GM12878 (cell line): ENCODE data around the gene DCAF7. TPM values are rescaled to one million over a fixed set of nuclear protein-coding genes. Genes with fewer than 3 reads are reported as not detected.

Experiments
- BRCA1 ChIP-seq: IDR thresholded peaks from 2 replicates; pipeline ENCODE4 v1.6.1; 2011; ENCODE audit warnings: low read depth, low read length, improper control_type of control experiment
- CBX5 ChIP-seq: sonication (generic); IDR thresholded peaks from 2 replicates; pipeline ENCODE4 v1.6.1; 2016; ENCODE audit warnings: low read depth, moderate library complexity, mild to moderate bottlenecking, inconsistent platforms
- CHD4 ChIP-seq: fragments of 200-600 bp; sonication (generic); IDR thresholded peaks from 2 replicates; pipeline ENCODE4 v1.6.1; 2016; ENCODE audit warnings: mild to moderate bottlenecking
- CREB1 ChIP-seq: IDR thresholded peaks from 2 replicates; pipeline ENCODE4 v1.6.1; 2012; ENCODE audit warnings: low read depth, mild to moderate bottlenecking, inconsistent platforms
- EED ChIP-seq: sonication (generic); IDR thresholded peaks from 2 replicates; pipeline ENCODE4 v1.6.1; 2016; ENCODE audit warnings: antibody characterized with exemption, low read depth
- FOXK2 ChIP-seq: fragments of 450-650 bp; IDR thresholded peaks from 2 replicates; pipeline ENCODE4 v1.6.1; 2017; ENCODE audit warnings: mild to moderate bottlenecking, moderate library complexity
- IKZF1 ChIP-seq: fragments of 450-650 bp; conservative IDR thresholded peaks from 2 replicates; pipeline ENCODE4 v1.6.1; 2017; ENCODE audit warnings: antibody characterized with exemption, mild to moderate bottlenecking
- IRF4 ChIP-seq: IDR thresholded peaks from 2 replicates; pipeline ENCODE4 v1.6.1; 2011; ENCODE audit warnings: low read depth, low read length
- KAT2A ChIP-seq: conservative IDR thresholded peaks from 2 replicates; pipeline ENCODE4 v1.6.1; 2011; ENCODE audit warnings: low read depth, low read length; ENCODE audit not compliant: control insufficient read depth
- LARP7 ChIP-seq: fragments of 450-650 bp; IDR thresholded peaks from 2 replicates; pipeline ENCODE4 v1.6.1; 2017; ENCODE audit warnings: mild to moderate bottlenecking
- NFYB ChIP-seq: IDR thresholded peaks from 2 replicates; pipeline ENCODE4 v1.6.1; 2011; ENCODE audit warnings: low read depth, mild to moderate bottlenecking, low read length, improper control_type of control experiment, moderate library complexity; ENCODE audit not compliant: insufficient read depth
- PML ChIP-seq: IDR thresholded peaks from 2 replicates; pipeline ENCODE4 v1.6.1; 2012; ENCODE audit warnings: low read length, inconsistent platforms
- POLR2A ChIP-seq: IDR thresholded peaks from 2 replicates; pipeline ENCODE4 v1.6.1; 2011; ENCODE audit warnings: low read depth, mild to moderate bottlenecking, low read length
- SRF ChIP-seq, 2 experiments: IDR thresholded peaks; 2 replicates each; pipeline ENCODE4 v1.6.1; 2011; ENCODE audit warnings: low read depth in 2 of 2, low read length in 2 of 2, mild to moderate bottlenecking in 1 of 2, moderate library complexity in 1 of 2
- STAT1 ChIP-seq: fragments of 450-650 bp; conservative IDR thresholded peaks from 2 replicates; pipeline ENCODE4 v1.6.1; 2014; ENCODE audit warnings: antibody characterized with exemption, mild to moderate bottlenecking
- TARDBP ChIP-seq: IDR thresholded peaks from 2 replicates; pipeline ENCODE4 v1.6.1; 2016; ENCODE audit warnings: borderline replicate concordance
- WRNIP1 ChIP-seq: IDR thresholded peaks from 2 replicates; pipeline ENCODE4 v1.6.1; 2011; ENCODE audit warnings: low read depth, low read length, improper control_type of control experiment, borderline replicate concordance
- YY1 ChIP-seq: IDR thresholded peaks from 2 replicates; pipeline ENCODE4 v1.6.1; 2011; ENCODE audit warnings: low read depth, mild to moderate bottlenecking, low read length
- ZNF24 ChIP-seq: fragments of 450-650 bp; IDR thresholded peaks from 2 replicates; pipeline ENCODE4 v1.6.1; 2017; ENCODE audit warnings: antibody characterized with exemption, mild to moderate bottlenecking
- ZNF274 ChIP-seq: IDR thresholded peaks from one replicate; pipeline ENCODE4 v1.8.0; 2011; ENCODE audit not compliant: insufficient read length, insufficient read depth
- polyA plus RNA-seq, 11 experiments: library from polyadenylated mRNA; depleted of rRNA in 4 of 11; unstranded in 6 of 11; stranded (reverse) in 5 of 11; fragments of >200 nt; fragmentation: Nextera tagmentation in 4 of 11; fragmentation: Illumina TruSeq in 1 of 11; extraction: Ambion mirVana in 4 of 11; extraction: Trizol in 1 of 11; gene quantifications; 1 replicate in 1 of 11; 2 replicates in 10 of 11; pipeline versions ENCODE4 v1.2.1 to v1.2.3, GENCODE V29; 2011 to 2016; ENCODE audit warnings: inconsistent platforms in 2 of 11, missing spikeins in 2 of 11, low read depth in 1 of 11
- total RNA-seq, 4 experiments: library from RNA; depleted of rRNA in 3 of 4; stranded (reverse); fragments of >200 nt in 3 of 4; fragmentation: Illumina TruSeq in 1 of 4; extraction: Trizol in 1 of 4; gene quantifications; 2 replicates each; pipeline versions ENCODE4 v1.2.1 to v1.2.3, GENCODE V29; 2013 to 2021
- TF ChIP-seq, protein P1 (sequence below): fragments of 450-650 bp; conservative IDR thresholded peaks from 2 replicates; pipeline ENCODE4 v1.6.1; 2017; ENCODE audit warnings: mild to moderate bottlenecking, moderate library complexity
- TF ChIP-seq, protein P2 (sequence below): IDR thresholded peaks from 2 replicates; pipeline ENCODE4 v1.6.1; 2012; ENCODE audit warnings: low read depth, low read length, improper control_type of control experiment
- TF ChIP-seq, protein P3 (sequence below): fragments of 450-650 bp; IDR thresholded peaks from 2 replicates; pipeline ENCODE4 v1.6.1; 2016; ENCODE audit warnings: mild to moderate bottlenecking
- TF ChIP-seq, protein P4 (sequence below): fragments of 450-650 bp; IDR thresholded peaks from 2 replicates; pipeline ENCODE4 v1.6.1; 2017; ENCODE audit warnings: mild to moderate bottlenecking, moderate library complexity

Gene DCAF7
- total and polyA plus RNA-seq, 10 of the 15 experiments (the other 5 are each of a cell fraction or from before 2014, with no cell fraction given) = 27.0 to 103 (median 54.5) TPM

DNA sequence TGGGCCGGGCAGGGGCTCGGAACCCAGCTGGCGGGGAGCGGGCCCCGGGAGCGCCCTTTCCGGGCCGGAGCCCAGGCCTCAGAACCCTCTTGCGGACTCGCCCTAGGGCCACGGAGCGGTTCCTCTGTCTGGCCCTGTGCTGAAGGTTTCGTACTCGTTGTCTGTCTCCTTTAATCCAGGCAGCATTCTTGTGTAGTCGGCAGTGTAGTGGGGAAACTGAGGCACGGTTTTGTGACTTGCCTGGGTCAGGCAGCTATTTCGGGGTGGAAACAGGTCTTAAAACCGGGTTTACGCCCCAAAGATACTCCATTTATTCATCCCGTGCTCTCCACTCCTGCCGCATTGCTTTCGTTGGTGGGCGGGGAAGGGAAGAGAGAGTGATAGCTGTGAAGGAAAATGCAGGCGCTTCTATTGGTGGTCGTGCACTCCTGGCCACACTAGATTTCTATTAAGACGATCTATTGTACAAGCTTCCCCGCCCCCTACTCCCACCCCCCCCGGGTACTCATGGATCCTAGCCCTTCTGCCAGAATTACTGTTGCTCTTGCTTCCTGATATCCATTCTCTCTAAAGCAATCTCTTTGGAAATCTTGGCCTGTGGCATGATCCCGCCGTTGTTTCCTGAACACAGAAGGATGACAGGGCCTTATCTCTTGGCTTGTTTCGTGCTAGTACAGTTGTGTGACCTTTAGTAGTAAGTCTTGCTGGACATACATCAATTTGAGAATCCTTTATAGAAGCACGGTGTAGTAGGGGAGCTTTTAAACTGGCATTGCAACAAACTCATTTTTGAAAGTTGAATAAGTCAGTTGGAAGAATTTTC, 751 bp downstream of the DCAF7 start (continued):
- TF ChIP-seq, protein P1, sequence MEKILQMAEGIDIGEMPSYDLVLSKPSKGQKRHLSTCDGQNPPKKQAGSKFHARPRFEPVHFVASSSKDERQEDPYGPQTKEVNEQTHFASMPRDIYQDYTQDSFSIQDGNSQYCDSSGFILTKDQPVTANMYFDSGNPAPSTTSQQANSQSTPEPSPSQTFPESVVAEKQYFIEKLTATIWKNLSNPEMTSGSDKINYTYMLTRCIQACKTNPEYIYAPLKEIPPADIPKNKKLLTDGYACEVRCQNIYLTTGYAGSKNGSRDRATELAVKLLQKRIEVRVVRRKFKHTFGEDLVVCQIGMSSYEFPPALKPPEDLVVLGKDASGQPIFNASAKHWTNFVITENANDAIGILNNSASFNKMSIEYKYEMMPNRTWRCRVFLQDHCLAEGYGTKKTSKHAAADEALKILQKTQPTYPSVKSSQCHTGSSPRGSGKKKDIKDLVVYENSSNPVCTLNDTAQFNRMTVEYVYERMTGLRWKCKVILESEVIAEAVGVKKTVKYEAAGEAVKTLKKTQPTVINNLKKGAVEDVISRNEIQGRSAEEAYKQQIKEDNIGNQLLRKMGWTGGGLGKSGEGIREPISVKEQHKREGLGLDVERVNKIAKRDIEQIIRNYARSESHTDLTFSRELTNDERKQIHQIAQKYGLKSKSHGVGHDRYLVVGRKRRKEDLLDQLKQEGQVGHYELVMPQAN = 0 out of 2 replicates have a peak, but pooled peaks have one; percentile 19
- TF ChIP-seq YY1 (no peak), ZNF274 (no peak), WRNIP1 (no peak), CHD4 (no peak), IRF4 (no peak), KAT2A (no peak), BRCA1 (0 out of 2 replicates have a peak, but pooled peaks have one; percentile 10), FOXK2 (no peak), TARDBP (no peak), STAT1 (no peak), CBX5 (no peak), PML (no peak), CREB1 (no peak), EED (no peak), SRF (IDR thresholded peaks at IDR 0.05; ENCODE audit: low read depth in 2 of 2, low read length in 2 of 2) (no peak), LARP7 (peak; percentile 6; the same call in 1 of the 2 replicates), POLR2A (no peak), IKZF1 (no peak), NFYB (no peak), ZNF24 (0 out of 2 replicates have a peak, but pooled peaks have one; percentile 21)
- TF ChIP-seq, protein P2, sequence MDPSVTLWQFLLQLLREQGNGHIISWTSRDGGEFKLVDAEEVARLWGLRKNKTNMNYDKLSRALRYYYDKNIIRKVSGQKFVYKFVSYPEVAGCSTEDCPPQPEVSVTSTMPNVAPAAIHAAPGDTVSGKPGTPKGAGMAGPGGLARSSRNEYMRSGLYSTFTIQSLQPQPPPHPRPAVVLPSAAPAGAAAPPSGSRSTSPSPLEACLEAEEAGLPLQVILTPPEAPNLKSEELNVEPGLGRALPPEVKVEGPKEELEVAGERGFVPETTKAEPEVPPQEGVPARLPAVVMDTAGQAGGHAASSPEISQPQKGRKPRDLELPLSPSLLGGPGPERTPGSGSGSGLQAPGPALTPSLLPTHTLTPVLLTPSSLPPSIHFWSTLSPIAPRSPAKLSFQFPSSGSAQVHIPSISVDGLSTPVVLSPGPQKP = no peak
- TF ChIP-seq, protein P3, sequence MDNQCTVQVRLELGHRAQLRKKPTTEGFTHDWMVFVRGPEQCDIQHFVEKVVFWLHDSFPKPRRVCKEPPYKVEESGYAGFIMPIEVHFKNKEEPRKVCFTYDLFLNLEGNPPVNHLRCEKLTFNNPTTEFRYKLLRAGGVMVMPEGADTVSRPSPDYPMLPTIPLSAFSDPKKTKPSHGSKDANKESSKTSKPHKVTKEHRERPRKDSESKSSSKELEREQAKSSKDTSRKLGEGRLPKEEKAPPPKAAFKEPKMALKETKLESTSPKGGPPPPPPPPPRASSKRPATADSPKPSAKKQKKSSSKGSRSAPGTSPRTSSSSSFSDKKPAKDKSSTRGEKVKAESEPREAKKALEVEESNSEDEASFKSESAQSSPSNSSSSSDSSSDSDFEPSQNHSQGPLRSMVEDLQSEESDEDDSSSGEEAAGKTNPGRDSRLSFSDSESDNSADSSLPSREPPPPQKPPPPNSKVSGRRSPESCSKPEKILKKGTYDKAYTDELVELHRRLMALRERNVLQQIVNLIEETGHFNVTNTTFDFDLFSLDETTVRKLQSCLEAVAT = 0 out of 2 replicates have a peak, but pooled peaks have one; percentile 5
- TF ChIP-seq, protein P4, sequence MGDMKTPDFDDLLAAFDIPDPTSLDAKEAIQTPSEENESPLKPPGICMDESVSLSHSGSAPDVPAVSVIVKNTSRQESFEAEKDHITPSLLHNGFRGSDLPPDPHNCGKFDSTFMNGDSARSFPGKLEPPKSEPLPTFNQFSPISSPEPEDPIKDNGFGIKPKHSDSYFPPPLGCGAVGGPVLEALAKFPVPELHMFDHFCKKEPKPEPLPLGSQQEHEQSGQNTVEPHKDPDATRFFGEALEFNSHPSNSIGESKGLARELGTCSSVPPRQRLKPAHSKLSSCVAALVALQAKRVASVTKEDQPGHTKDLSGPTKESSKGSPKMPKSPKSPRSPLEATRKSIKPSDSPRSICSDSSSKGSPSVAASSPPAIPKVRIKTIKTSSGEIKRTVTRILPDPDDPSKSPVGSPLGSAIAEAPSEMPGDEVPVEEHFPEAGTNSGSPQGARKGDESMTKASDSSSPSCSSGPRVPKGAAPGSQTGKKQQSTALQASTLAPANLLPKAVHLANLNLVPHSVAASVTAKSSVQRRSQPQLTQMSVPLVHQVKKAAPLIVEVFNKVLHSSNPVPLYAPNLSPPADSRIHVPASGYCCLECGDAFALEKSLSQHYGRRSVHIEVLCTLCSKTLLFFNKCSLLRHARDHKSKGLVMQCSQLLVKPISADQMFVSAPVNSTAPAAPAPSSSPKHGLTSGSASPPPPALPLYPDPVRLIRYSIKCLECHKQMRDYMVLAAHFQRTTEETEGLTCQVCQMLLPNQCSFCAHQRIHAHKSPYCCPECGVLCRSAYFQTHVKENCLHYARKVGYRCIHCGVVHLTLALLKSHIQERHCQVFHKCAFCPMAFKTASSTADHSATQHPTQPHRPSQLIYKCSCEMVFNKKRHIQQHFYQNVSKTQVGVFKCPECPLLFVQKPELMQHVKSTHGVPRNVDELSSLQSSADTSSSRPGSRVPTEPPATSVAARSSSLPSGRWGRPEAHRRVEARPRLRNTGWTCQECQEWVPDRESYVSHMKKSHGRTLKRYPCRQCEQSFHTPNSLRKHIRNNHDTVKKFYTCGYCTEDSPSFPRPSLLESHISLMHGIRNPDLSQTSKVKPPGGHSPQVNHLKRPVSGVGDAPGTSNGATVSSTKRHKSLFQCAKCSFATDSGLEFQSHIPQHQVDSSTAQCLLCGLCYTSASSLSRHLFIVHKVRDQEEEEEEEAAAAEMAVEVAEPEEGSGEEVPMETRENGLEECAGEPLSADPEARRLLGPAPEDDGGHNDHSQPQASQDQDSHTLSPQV = no peak
